HG03571 (cell line): ENCODE data around the gene LRRC73.
A peak's percentile ranks its signal among the peaks of the same experiment; 100 is the strongest.
"Not testable (repeated sequence)": the region's sequence is repeated elsewhere in the genome, so short reads cannot be mapped to it uniquely, and the experiment has no call there.

Source experiments
- ATAC-seq: cut with Tn5 transposase; IDR thresholded peaks from one replicate; pipeline ENCODE4 v1.9.1; 2021; ENCODE audit not compliant: unreplicated experiment

The LRRC73 gene, protein sequence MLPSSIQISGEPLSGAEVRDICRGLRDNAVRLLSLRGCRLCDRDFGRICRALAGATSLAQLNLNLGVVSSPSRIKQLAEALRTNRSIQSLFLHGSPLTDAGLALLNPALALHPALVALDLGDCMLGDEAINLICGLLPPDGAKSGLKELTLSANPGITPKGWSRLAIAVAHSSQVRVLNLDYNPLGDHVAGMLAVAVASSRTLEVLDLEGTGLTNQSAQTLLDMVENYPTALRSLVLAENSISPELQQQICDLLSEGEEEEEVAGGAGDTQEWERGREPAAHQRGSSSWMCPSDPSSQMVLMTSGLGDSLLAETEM

DNA sequence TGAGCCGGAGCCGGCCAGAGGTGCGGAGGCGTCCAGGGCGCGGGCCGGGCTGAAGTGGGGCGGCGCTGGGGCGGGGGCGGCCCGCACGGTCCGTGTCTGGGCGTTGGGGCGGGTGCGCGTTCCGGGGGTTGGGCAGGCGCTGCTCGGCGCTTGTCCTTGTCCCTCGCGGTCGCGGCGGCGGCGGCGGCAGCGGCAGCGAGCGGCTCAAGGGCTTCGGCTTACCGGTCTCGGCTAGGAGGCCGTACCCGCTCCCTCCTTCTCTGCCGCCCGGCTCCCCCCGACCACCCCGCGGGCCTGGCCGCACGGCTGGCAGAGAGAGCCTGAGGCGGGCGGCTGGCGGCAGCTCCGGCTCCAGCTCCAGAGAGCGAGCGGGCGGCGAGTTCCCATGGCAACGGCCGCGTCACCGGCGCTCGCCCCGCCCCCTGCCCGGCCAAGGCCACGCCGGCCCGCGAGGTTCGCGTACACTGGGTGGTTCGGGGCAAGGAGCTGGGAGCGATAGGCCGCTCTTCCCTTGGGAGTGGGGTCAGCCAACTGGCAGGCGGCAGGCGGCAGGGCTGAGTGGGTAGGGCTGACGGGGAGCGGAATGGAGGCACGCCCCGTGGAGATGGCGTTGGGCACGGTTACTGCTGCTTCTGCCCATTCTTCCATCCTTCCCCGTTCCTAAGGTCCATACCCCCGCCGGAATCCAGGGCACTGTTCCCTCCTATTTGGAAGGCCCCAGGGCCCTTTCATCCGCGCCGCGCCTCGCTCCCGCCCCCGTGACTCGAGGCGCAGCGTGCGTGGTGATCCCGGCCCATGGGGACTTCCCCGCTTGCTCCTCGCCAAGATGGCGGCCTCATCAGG lies at the start of gene LRRC73:
Gene LRRC73 (minus strand): TSS at position 363 of the 843 bp plus-strand sequence. CDS start 561 bp downstream, outside the sequence.
- peak; percentile 54 for ATAC-seq

DNA sequence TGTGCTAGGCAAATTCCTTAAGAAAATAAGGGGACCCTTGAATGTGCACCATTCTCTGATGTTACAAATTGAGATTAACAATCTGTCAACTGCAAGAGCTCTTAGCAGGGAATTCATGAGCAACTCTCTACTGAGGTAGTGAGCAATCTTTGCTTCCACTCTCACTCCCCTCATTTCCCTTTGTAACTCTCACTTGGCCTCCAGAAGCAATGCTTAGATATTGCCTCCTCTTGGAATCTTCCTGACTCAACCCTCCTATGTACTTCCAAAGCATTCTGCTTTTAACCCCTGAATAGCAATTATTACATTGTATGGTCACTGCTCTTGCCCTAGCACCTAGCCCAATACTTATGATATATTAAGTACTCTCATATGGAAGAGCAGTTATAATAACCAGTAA lies 49.2 kb upstream of the LRRC73 start:
- ATAC-seq = no peak

DNA sequence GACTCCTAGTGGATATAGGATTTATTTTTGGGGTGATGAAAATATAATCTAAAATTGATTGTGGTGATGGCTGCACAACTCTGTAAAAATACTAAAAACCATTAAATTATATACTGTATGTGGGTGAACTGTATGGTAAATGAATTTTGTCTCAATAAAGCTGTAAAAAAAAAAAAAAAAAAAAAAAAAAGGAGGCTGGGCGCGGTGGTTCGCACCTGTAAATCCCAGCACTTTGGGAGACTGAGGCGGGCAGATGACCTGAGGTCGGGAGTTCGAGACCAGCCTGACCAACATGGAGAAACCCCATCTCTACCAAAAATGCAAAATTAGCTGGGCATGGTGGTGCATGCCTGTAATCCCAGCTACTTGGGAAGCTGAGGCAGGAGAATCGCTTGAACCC lies 47.5 kb upstream of the LRRC73 start:
- ATAC-seq = not testable (repeated sequence)

DNA sequence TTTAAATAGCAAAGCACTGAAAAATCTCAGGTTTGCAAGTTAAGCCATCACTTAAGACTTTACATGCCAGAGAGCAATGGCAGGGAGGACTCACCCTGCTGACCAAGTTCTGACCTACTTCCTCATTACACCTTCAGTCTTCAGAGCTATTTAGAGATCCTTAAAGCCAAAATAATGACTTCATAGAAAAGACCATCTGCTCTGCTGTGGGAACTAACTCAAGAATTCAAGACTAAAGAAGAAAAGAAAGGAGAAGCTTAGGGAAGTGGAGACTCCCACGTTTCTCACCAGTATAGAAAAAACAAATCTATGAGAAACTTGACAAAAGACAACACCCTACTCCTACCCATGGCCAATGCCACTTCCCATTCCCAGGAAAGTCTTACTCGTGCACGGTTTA lies 37.1 kb upstream of the LRRC73 start:
- ATAC-seq = no peak

DNA sequence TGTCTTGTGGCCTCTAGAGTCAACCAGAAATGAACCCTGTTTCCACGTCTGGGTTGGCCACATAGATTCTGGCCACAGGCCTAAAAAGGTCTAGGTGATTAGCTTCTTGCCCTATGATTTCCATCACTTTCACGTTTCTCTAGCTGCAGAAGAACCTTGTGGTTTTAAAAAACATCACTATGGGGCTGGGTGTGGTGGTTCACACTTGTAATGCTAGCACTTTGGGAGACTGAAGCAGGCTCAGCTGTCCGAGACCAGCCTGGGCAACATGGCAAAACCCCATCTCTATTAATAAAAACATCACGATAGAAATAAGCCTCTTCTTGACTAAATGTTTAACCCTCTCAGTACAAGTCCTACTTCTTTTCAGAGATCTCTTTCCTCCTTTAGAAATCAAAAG lies 34.3 kb upstream of the LRRC73 start:
- ATAC-seq = no peak

DNA sequence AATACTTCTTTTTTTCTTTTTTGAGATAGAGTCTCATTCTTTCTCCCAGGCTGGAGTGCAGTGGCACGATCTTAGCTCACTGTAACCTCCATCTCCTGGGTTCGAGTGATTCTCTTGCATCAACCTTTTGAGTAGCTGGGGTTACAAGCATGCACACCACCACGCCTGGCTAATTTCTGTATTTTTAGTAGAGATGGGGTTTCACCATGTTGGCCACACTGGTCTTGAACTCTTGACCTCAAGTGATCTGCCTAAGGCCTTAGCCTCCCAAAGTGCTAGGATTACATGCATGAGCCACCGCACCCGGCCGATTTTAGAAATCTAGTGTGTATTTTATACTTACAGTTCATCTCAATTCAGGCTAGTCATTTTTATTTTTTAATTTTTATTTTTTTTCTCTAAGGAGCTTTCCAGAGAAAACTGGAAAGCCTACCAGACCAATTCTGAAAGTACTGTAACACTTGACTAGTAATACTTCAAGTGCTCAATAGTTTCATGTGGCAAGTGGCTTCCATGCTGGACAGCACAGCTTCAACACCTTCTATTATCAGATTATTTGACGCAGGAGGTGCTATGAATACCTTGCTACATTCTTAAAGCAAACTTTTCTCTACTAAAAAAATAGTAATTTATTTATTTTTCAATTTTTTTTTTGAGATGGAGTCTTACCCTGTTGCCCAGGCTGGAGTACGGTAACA lies 31.8 kb upstream of the LRRC73 start:
- no peak for ATAC-seq

DNA sequence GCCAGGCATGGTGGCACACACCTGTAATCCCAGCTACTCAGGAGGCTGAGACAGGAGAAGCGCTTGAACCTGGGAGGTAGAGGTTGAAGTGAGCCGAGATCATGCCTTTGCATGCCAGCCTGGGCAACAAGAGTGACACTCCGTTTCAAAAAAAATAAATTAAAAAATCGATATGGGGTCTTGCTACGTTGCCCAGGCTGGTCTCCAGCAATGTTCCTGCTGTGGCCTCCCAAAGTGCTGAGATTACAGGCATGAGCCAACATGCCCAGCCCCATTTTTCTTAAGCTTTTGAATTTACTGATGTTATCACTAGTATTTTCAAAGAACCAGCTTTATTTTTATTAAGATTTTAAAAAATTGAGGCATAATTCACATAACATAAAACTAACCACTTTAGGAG lies 30.4 kb upstream of the LRRC73 start:
- ATAC-seq = no peak

DNA sequence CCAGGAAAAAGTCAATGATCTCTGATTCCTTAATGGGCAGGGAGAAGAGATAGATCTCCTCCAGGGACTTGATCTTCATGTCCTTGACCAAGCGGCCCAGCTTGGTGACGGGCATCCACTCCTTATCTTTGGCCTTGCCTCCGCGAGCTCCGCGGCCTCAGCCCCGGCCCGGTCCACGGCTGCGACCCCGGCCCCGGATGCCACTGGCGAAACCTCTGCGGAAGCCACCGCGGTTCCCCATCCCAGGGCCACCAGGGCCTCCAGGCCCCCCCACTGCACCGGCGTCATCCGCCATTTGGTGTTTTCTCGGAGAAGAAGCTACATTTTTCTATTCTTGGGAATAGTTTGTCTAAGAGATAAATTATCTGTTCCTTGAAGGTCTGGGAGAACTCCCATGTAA lies 29.3 kb upstream of the LRRC73 start:
- not testable (repeated sequence) for ATAC-seq

DNA sequence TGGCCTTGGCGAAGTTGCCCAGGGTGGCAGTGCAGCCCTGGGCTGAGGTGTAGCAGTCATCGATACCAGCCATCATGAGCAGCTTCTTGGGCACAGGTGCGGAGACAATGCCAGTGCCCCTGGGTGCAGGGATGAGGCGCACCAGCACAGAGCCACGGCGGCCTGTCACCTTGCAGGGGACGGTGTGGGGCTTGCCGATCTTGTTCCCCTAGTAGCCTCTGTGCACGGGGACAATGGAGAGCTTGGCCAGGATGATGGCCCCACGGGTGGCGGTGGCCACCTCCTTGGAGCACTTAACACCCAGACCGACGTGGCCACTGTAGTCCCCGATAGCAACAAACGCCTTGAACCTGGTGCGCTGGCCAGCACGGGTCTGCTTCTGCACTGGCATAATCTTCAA lies 28.8 kb upstream of the LRRC73 start:
- ATAC-seq = not testable (repeated sequence)

DNA sequence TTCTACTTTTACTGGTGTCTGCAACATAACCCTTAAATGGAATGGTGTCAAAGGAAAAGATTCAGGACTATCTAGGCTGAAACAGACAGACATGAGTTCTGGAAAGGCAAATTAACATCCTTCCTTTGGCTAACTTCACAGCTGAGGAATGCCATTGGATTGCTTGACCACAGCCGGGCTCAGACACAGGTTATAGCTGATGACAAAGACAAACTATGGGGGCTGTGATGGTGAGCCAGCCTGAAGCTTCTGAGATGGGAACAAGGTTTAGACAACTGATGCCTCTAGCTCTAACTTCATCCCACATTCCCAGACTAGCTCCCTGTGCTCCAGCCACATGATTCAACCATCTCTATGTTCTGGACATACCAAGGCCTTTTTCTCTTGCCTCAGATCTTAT lies 22.1 kb upstream of the LRRC73 start:
- no peak for ATAC-seq

DNA sequence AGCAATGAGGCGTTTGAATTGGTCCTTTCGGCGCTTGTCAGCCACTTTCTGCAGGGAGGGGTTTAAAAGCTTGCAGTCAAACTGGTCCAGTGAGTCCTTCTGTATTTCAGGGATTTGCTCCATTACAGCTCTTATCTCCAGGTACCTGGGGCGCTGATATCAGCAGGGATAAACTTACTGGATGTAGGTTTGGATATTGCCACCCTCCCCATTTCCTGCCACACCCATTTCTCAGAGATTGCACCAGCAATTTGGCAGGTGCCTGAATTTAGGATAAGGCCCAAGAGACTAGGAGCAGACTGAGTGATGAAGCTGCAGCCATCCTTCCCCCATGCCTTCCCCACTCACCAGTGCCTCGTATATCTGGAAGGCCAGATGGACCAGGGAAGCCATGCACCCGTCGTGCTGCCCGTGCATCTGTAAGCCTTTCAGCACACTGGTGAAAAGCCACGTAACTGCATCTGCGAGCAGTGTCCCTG lies 14.4 kb upstream of the LRRC73 start:
- ATAC-seq = no peak

DNA sequence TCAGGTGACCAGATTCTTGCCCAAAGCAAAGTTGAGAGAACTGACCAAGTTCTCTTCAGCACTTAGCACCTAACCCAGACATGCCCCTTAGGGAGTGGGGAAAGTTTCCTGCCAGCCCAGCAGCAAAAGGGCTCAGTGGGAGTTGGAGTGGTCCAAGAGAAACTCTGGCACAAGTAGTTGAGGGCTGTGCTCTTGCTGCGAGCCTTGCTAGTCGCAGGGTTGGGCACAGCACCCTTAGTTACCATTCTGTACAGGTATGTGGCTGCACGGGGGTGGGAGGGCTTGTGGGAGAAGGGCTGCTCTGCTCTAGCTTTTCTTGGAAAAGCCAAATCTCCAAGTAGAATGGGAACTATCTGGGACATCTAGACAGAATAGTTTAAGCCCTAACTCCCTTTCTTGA lies 13.1 kb upstream of the LRRC73 start:
- ATAC-seq = no peak

DNA sequence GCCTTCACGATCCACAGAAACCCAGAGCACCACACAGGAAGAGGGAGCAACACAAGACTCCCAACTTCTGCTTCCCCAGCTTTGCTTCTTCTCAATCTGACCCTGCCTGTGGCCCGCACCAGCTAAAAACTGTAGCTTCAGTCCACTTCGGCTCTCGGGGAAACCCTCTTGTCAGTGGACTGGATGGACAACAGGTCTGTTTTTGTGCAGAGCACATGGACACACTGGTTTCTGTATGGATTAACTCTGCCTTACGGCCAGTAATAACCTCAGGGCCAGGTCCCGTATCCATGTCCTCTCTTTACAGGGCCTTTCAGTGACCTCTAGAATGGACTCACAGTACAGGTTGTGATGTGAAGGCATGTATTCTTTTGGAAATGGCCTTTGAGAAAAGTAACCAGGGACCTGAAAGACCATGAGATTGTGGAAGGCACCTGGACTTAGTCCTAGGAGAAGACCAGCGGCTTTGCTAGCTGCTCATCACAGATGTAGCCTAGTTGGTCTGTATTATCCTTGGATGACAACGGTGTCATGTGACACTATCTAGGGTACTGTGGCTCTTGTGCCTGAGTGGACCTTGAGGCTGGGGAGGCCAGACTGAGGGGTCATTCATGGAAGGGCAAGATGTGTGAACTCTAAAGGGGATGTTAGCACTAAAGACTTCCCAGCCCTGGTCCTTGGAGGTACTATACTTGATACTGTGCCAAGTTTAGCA lies 12.6 kb upstream of the LRRC73 start:
- ATAC-seq = no peak

DNA sequence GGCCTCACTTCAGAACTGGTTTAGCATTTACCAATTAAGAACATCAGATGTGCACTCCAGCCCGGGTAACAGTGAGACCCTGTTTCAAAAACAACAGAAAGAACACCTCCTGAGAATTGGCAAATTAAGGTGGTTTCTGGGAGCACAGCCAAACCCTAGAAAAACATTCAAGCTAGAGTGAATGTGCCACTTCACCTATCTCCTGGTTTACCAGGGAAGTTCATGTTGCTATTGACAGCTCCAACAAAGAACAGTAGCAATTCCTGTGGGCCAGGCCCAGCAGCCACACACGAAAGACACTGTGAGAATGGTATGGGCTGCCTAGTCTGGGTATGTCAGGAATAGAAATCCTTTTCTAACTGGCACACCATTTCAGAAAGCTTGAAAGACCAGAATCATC lies 11.7 kb upstream of the LRRC73 start:
- ATAC-seq = no peak

DNA sequence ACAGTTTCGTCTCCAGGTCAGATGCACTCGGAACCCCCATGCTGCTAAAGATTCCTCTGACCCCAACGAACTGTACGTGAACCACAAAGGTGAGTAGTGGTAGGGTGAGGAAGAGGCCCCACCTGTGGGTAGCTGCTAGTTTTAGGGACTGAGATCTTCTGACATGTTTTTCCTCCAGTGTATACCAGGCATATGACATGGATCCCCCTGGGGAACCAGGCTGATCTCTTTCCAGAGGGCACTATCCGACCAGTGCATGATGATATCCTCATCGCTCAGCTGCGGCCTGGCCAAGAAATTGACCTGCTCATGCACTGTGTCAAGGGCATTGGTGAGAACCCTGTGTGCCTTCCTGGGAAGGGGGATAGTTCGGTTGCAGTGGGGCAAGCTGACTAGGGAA lies 10.0 kb upstream of the LRRC73 start:
- ATAC-seq = no peak

DNA sequence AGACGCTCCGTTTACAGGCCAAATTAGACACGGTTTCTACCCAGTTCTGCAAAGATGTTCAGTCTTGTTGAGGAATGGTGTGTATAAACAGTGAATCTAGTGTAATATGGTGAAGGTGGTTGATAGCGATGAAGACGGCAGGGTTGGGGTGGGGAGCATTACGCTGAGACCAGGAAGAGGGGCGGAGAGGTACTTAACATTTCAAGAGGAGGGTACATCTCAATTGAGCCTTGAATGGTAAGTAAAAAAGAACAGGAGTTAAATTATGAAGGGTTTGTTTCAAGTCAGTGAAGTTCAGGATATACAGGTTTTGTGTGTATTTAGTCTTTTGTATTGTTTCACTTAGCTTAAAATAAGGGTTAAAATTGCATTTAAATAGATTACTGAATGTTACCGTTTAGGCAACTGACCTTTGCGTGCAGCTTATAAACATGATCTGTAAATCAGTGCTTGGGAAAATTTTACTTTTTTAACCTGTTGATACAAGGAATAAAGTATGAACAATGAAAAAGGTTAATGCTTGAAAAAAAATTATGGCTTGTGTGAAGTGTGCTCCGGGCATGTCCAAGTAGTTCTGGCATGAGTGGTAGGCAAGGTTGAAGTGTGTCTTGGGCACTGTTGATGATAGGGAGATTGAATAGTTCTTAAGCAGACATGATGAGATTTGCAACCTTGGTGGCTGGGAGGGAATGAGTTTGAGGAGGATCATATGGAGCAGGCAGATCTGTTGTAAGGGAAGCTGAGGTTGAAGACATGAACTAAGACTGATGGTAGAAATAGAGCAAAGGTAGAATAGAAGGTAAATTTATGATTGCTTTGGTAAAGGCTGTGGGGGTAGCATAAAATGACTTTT lies 7.6 kb upstream of the LRRC73 start:
- ATAC-seq = no peak

DNA sequence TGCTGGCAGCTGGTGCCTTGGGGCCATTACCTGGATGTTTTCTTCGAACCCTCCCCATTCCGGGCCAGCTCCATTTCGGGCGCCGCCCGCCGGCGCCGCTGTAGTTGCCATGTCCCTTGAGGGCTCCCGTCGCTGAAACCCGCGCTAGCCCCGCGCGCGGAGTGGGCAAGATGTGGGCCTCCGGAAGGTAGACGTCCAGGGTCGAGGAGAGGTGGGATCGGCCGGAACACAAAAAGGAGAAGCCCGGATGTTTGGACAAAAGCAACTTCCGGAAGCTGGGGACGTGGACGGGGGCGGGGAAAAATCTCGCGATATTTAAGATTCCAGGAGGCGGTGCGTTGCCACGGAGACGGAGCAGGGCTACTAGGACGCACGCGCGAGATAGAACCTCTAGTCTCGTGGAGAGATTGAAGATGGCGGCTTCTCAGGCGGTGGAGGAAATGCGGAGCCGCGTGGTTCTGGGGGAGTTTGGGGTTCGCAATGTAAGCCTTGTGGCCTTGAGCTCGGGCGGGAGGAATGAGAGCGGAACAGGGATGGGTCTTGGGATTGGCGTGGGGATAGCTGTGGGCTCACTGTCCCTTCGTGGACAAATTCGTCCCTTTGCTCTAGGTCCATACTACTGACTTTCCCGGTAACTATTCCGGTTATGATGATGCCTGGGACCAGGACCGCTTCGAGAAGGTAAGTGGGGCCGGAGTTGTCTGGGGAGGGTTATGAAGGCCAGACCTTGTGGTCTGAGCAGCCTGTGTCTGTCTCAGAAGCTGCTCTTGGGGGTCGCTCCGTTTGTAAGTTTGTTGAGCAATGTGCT lies 6.8 kb upstream of the LRRC73 start, which contains the start of the genes POLR1C and YIPF3:
Gene POLR1C (plus strand): TSS at position 393 of the 808 bp plus-strand sequence. CDS start 21 bp downstream, at position 414.
Gene YIPF3 (minus strand): TSS at position 230 of the 808 bp plus-strand sequence. CDS start 119 bp downstream, at position 111.
- peak; percentile 79 for ATAC-seq

DNA sequence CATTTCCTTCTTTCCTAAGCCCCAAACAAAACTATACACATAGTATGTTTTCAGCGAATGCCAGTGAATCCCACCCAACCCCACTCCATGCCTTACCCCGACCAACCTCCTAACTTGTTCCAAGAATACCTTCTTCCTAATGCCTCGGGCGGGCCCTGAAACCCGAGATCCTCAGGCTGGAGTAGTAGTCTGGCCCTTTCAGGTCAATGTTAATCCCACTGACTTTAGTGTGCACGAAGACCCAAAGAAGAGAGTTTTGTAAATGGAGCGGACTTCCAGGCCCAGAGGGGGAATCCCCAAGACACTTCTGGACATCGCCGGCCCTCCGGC lies 6.2 kb upstream of the LRRC73 start:
- ATAC-seq = no peak

DNA sequence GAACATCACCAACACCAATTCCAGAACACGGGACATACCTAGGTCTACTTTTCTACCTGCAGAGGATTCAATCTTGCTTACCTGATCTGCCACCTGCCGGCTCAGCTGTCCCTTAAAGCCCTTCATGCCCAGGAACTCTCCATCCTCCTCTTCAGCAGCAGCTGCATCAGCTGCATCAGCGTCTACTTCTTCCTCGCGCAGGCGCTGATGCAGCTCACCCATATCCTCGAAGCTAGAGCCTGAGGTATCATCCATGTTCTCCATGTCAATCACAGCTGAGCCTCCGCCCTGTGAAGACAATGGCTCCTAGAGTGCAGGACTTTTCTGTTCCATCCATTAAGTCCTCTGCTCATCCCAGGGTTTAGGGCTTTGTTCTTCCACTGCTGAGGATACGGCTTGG lies 5.7 kb upstream of the LRRC73 start:
- ATAC-seq = no peak
